ENCODE measurements around the gene SLC1A7. TPM values are rescaled to one million over a fixed set of nuclear protein-coding genes. Genes with fewer than 3 reads are reported as not detected.
A peak's percentile ranks its signal among the peaks of the same experiment; 100 is the strongest.

Gene SLC1A7
- total RNA-seq, 1 donor from 2014 or later = not detected

GRCh38 chr1:53127546-53127945 is 14.9 kb downstream of the SLC1A7 start:
- no peaks in the 10 kb centered on the region for H3K36me3 ChIP-seq
- TF ChIP-seq CTCF (IDR thresholded peaks at IDR 0.05) (no peak), POLR2AphosphoS5 (IDR thresholded peaks at IDR 0.05; ENCODE audit: insufficient read depth in 1 of 2, low read depth in 1 of 2) (no peak), POLR2A (IDR thresholded peaks at IDR 0.05) (no peak)
- no peak overlapping the region for H3K4me3 ChIP-seq
- intact Hi-C loops (cut with DNase I) = no loop called here
- no peak for DNase-seq (ENCODE audit: extremely low spot score in 2 of 2)
- no peaks in the 10 kb centered on the region for H3K27me3 ChIP-seq
- H3K4me1 ChIP-seq = peaks cover 29% of the 10 kb centered on the region
- no peaks in the 10 kb centered on the region for H3K9me3 ChIP-seq
- peak overlapping the region; percentile 6 for H3K27ac ChIP-seq

GRCh38 chr1:53126495-53126894 is 15.9 kb downstream of the SLC1A7 start:
- H3K4me1 ChIP-seq = peaks cover 39% of the 10 kb centered on the region
- DNase-seq (ENCODE audit: extremely low spot score in 2 of 2) = no peak

GRCh38 chr1:53125623-53126360 is 16.6 kb downstream of the SLC1A7 start:
- intact Hi-C loops (cut with DNase I) = no loop called here
- no peaks in the 10 kb centered on the region for H3K9me3 ChIP-seq
- TF ChIP-seq POLR2AphosphoS5 (IDR thresholded peaks at IDR 0.05; ENCODE audit: insufficient read depth in 1 of 2, low read depth in 1 of 2) (no peak), POLR2A (IDR thresholded peaks at IDR 0.05) (no peak), CTCF (IDR thresholded peaks at IDR 0.05) (no peak)
- H3K27me3 ChIP-seq = no peaks in the 10 kb centered on the region
- H3K36me3 ChIP-seq = no peaks in the 10 kb centered on the region
- H3K4me3 ChIP-seq = no peak overlapping the region
- peak overlapping the region; percentile 93 for H3K27ac ChIP-seq
- no peak for DNase-seq (ENCODE audit: extremely low spot score in 2 of 2)
- peaks cover 43% of the 10 kb centered on the region for H3K4me1 ChIP-seq

More at GRCh38 chr1:53126495-53126894, 15.9 kb downstream of the SLC1A7 start:
- H3K4me3 ChIP-seq = no peak overlapping the region
- no peaks in the 10 kb centered on the region for H3K9me3 ChIP-seq
- intact Hi-C loops (cut with DNase I) = no loop called here
- TF ChIP-seq POLR2A (IDR thresholded peaks at IDR 0.05) (no peak), CTCF (IDR thresholded peaks at IDR 0.05) (no peak), POLR2AphosphoS5 (IDR thresholded peaks at IDR 0.05; ENCODE audit: insufficient read depth in 1 of 2, low read depth in 1 of 2) (no peak)
- H3K27me3 ChIP-seq = no peaks in the 10 kb centered on the region
- no peaks in the 10 kb centered on the region for H3K36me3 ChIP-seq
- H3K27ac ChIP-seq = peak overlapping the region; percentile 93

- no peak for DNase-seq (ENCODE audit: extremely low spot score in 2 of 2)
- Histone ChIP-seq H3K4me3 (no peak overlapping the region), H3K27ac (peak overlapping the region; percentile 93), H3K4me1 (peaks cover 43% of the 10 kb centered on the region), H3K27me3 (no peaks in the 10 kb centered on the region), H3K36me3 (no peaks in the 10 kb centered on the region), H3K9me3 (no peaks in the 10 kb centered on the region)
- intact Hi-C loops (cut with DNase I) = no loop called here
- TF ChIP-seq POLR2AphosphoS5 (IDR thresholded peaks at IDR 0.05; ENCODE audit: insufficient read depth in 1 of 2, low read depth in 1 of 2) (no peak), CTCF (IDR thresholded peaks at IDR 0.05) (no peak), POLR2A (IDR thresholded peaks at IDR 0.05) (no peak)
These were observed 17.3 kb downstream of the SLC1A7 start for GRCh38 chr1:53125122-53125521.

GRCh38 chr1:53123453-53124140 is 18.8 kb downstream of the SLC1A7 start:
- DNase-seq (ENCODE audit: extremely low spot score in 2 of 2) = no peak
- H3K36me3 ChIP-seq = no peaks in the 10 kb centered on the region
- peak in 1 of 2 donors; percentile 78 for TF ChIP-seq POLR2AphosphoS5 (IDR thresholded peaks at IDR 0.05; ENCODE audit: insufficient read depth in 1 of 2, low read depth in 1 of 2)
- no peak for TF ChIP-seq POLR2A (IDR thresholded peaks at IDR 0.05)
- TF ChIP-seq CTCF (IDR thresholded peaks at IDR 0.05) = no peak
- H3K27ac ChIP-seq = peak overlapping the region; percentile 93
- H3K4me1 ChIP-seq = peaks cover 43% of the 10 kb centered on the region
- no peak overlapping the region for H3K4me3 ChIP-seq
- intact Hi-C loops (cut with DNase I) = no loop called here
- no peaks in the 10 kb centered on the region for H3K9me3 ChIP-seq
- H3K27me3 ChIP-seq = no peaks in the 10 kb centered on the region
